ENCODE results near the gene CLK2.

The CLK2 gene

DNA sequence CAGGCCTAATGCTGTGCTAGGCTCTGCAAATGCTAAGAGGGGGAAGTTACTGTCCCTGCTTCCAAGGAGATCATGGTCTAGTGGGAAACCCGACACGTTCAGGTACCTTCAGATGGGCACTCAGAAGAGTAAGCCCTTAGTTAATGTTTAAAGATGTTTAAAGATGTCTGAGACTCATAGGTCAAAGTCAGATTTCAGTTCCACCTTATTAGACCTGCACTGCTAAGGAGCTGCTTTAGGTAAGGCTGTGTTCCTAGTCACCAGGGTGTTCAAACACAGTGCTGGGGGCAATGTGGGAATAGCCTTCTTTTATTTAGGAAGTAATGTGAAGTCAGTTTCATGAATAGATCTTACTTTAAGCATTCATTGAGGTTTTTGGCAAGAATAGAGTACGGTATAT, 43.6 kb upstream of the CLK2 start:
- TF ChIP-seq, protein P1, sequence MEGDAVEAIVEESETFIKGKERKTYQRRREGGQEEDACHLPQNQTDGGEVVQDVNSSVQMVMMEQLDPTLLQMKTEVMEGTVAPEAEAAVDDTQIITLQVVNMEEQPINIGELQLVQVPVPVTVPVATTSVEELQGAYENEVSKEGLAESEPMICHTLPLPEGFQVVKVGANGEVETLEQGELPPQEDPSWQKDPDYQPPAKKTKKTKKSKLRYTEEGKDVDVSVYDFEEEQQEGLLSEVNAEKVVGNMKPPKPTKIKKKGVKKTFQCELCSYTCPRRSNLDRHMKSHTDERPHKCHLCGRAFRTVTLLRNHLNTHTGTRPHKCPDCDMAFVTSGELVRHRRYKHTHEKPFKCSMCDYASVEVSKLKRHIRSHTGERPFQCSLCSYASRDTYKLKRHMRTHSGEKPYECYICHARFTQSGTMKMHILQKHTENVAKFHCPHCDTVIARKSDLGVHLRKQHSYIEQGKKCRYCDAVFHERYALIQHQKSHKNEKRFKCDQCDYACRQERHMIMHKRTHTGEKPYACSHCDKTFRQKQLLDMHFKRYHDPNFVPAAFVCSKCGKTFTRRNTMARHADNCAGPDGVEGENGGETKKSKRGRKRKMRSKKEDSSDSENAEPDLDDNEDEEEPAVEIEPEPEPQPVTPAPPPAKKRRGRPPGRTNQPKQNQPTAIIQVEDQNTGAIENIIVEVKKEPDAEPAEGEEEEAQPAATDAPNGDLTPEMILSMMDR (IDR thresholded peaks at IDR 0.05) = no peak

DNA sequence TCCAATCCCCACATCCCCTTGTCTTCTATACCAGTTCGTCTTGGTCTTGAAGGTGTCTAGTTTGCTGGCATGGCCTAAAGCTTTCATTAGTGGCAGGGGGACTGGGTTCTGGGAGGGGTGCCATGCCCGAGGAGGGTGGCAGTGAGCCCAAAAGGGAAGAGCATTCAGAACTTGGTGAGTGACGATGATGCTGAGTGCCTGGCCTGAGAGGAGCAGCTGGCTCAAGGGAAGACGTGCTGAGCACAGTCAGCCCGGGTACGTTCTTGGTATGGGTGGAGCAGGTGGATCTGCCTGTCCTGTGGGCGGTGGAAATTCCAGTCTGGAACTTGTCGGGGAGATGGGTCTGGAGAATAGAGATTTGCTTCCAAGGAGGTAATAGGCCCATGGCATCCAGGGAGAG, 40.0 kb upstream of the CLK2 start:
- TF ChIP-seq, protein P1 (IDR thresholded peaks at IDR 0.05) = no peak

DNA sequence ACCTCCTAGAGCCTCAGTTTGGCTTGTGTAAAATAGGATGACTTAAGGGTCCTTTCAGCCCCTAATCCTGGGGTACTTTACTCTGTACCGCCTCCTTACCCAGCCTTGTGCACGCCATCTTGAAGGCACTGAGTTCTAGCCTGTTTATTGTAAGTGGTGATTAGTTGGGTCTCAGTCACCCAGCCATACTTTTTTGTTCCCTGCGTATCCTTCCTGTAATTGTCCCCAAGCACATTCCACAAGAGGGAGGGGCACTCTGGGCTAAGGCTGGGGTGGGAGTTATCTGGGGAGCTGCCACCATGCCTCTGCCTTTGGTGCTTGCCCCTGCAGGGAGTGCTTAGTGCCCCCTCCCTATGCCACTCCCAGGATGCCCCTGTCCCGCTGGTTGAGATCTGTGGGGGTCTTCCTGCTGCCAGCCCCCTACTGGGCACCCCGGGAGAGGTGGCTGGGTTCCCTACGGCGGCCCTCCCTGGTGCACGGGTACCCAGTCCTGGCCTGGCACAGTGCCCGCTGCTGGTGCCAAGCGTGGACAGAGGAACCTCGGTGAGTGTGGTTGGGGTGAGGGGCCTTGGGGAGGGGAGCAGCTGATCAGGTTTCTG, 36.2 kb upstream of the CLK2 start:
- TF ChIP-seq, protein P1 (IDR thresholded peaks at IDR 0.05) = no peak

DNA sequence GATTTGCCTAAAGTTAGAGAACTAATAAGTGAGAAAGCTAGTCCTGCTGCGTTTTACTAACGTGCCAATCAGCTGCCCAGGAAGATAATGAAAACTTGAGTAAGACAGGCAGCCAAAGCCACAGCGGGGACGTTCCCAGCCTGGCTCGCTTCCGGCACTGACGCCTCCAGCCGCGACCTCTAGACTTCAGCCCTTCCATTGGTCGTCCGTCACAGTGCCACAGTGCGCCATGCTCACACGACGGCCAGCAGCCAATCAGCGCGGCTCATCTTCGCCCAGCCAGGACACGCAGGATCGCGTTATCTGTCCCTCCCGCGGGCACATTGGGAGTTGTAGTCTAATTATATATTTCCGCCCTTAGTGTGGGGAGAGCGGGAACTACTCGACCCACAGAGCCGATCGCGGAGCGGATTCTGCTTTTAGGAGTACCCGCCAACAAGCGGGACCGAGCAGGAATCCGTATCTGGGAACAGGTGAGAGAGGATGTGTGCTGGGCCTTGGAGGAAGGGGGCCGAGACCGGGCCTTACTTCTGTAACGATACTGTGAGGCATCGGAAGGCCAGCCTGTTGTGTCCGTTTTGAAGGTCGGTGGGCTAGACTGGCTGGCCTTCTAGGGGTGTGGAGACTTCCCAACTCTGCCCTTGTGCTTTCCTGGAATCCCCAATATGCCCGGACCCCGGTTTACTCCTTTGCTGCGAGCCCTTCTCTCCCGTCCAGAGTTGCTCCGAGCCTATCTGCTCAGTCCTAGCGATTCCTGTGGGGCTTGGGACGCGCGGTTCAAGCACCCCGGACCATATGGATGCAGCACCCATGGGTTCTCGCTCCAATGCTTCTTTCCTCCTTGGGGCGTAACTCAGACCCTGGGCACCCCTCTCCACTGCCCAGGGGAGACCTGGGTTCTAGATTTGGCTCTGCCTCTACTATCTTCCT, 35.5 kb upstream of the CLK2 start, which contains the start of gene FDPS:
Gene FDPS, plus strand, starts transcription at position 374 of the 930 bp plus-strand sequence. CDS start 924 bp downstream, outside the sequence.
- TF ChIP-seq, protein P1 (IDR thresholded peaks at IDR 0.05) = no peak

DNA sequence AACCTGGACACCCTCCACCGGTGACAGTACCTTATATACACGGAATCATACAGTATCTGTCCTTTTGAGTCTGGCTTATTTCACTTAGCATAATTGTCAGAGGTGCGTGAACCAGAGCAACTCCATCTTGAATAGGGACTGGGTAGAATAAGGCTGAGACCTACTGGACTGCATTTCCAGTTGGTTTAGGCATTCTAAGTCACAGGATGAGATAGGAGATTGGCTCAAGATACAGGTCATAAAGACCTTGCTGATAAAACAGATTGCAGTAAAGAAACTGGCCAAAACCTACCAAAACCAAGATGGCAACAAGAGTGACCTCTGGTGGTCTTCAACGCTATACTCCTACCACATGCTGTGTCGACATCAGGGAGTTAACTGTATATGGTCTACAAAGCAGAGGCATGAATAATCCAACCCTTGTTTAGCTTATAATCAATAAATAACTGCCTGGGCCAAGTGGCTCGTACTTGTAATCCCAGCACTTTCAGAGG, 34.0 kb upstream of the CLK2 start:
- TF ChIP-seq, protein P1 (IDR thresholded peaks at IDR 0.05) = no peak

DNA sequence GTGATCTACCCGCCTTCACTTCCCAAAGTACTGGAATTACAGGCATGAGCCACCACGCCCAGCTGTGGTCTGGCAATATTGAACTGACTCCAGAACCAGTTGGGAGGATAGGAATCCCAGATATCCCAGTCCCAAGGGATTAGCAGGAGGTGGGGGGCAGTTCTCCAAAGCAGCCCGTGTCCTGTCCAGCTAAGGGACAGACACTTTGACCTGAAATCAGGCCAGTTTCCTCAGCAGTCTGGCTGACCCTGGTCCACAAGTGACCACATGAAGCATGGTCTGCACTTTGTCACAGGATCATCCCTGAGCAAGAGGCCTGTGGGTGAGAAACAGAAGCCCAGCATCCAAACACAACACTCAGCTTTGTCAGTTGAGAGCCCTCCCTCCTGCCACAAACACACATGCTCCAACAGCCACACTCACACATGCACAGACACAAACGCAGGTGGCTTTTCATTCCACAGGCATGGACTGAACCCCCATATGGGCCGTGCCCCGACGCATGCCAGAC, 32.6 kb upstream of the CLK2 start:
- TF ChIP-seq, protein P1 (IDR thresholded peaks at IDR 0.05) = no peak

DNA sequence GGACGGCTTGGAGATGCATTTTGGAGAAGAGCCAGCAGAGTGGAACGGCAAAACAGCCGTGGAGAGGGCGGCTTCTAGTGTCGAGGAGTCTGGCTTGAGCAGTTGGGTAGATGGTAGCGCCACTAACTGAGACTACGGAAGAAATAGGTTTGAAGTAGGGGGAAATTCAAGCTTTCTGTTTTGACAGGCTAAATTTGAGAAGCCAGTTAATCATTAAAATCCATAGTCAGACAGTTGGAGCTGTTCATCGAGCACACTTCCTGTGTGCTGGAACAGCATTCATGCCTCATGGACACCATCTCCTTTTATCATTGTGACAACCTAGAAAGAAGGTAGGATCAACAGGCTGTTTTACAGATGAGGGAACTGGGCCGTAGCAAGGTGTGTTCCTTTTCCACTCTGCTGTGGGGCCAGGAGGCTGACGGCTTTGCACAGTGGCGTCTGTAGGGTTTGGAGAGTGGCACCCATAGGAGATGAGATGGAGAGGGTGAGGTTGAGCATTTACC, 31.3 kb upstream of the CLK2 start:
- TF ChIP-seq, protein P1 (IDR thresholded peaks at IDR 0.05) = no peak
